Endothelial cell of umbilical vein (primary cell): Measurements from ENCODE around the gene CD8A. TPM values are rescaled to one million over a fixed set of nuclear protein-coding genes. Genes with fewer than 3 reads are reported as not detected.

ENCODE experiments used
- BruUV-seq: library from RNA; stranded (reverse); fragments of 400-500 nt; replicated peaks from 2 replicates; lab custom pipeline; 2021; lab: Mats Ljungman, UMichigan
- CTCF ChIA-PET: fragments of 300-600, 350-600 bp; sonication (Branson Sonifier 250); formaldehyde crosslinking; loops from one replicate; lab custom pipeline; 2021; ENCODE audit warnings: antibody characterized with exemption, inconsistent platforms; lab: Charles Lee
- POLR2A ChIA-PET: fragments of 300-600, 350-600 bp; sonication (Branson Sonifier 250); formaldehyde crosslinking; loops from one replicate; lab custom pipeline; 2021; ENCODE audit warnings: antibody characterized with exemption, inconsistent platforms; lab: Charles Lee
- DNase-seq: peaks from one replicate; pipeline ENCODE4 v3.0.0-alpha.2; 2011; ENCODE audit warnings: low read depth, low spot score
- FAIRE-seq: peaks from 2 replicates; lab custom pipeline; 2011; peaks lifted over from hg19 to GRCh38; lab: Jason Lieb, UNC
- H2AFZ ChIP-seq: 2 replicates; pipeline ENCODE4 v1.6.0; 2012; ENCODE audit warnings: low read depth, low read length, control low read depth, inconsistent platforms
- H3K27ac ChIP-seq: 2 replicates; pipeline ENCODE4 v1.5.1; 2011; ENCODE audit warnings: low read depth, mild to moderate bottlenecking, control low read depth, low read length, moderate library complexity; ENCODE audit not compliant: insufficient read depth
- H3K27me3 ChIP-seq, 2 experiments: 2 replicates each; pipeline versions ENCODE4 v1.6.0 to v1.6.1; 2011; ENCODE audit warnings: low read length in 2 of 2, mixed read lengths in 1 of 2; ENCODE audit not compliant: control insufficient read depth in 2 of 2, insufficient read depth in 2 of 2
- H3K36me3 ChIP-seq, 2 experiments: 2 replicates in 1 of 2; 3 replicates in 1 of 2; pipeline ENCODE4 v1.5.1; 2011; ENCODE audit warnings: low read length in 2 of 2, mild to moderate bottlenecking in 1 of 2, moderate library complexity in 1 of 2; ENCODE audit not compliant: control insufficient read depth in 2 of 2, insufficient read depth in 2 of 2; ENCODE audit errors: extremely low read depth in 1 of 2
- H3K4me1 ChIP-seq: 3 replicates; pipeline ENCODE4 v1.5.1; 2011; ENCODE audit warnings: mild to moderate bottlenecking, low read length; ENCODE audit not compliant: control insufficient read depth, insufficient read depth; ENCODE audit errors: extremely low read depth
- H3K4me2 ChIP-seq: 2 replicates; pipeline ENCODE4 v1.6.1; 2011; ENCODE audit warnings: low read length, control low read depth, mixed read lengths; ENCODE audit not compliant: insufficient read depth
- H3K4me3 ChIP-seq, 3 experiments: fragments of 200-600 bp in 1 of 3; sonication (generic), shearing (Covaris generic) in 1 of 3; replicated peaks in 1 of 3; 2 replicates each; pipeline ENCODE4 v1.5.1; 2011 to 2016; ENCODE audit warnings: control low read depth in 3 of 3, low read length in 3 of 3, mild to moderate bottlenecking in 2 of 3, inconsistent platforms in 1 of 3, low read depth in 1 of 3, moderate library complexity in 1 of 3; ENCODE audit not compliant: insufficient read depth in 1 of 3
- H3K79me2 ChIP-seq: 2 replicates; pipeline ENCODE4 v1.6.0; 2012; ENCODE audit warnings: low read length, inconsistent platforms; ENCODE audit not compliant: control insufficient read depth, insufficient read depth
- H3K9ac ChIP-seq: replicated peaks from 2 replicates; pipeline ENCODE3; 2011; ENCODE audit warnings: low read length, control low read depth; ENCODE audit not compliant: insufficient read depth; ENCODE audit errors: extremely low read depth
- H3K9me1 ChIP-seq: replicated peaks from 3 replicates; pipeline ENCODE4 v1.6.0; 2011; ENCODE audit warnings: mild to moderate bottlenecking, low read length; ENCODE audit not compliant: control insufficient read depth, insufficient read depth; ENCODE audit errors: extremely low read depth
- H3K9me3 ChIP-seq: replicated peaks from 2 replicates; pipeline ENCODE4 v1.5.1; 2012; ENCODE audit warnings: low read length, inconsistent platforms; ENCODE audit not compliant: control insufficient read depth, insufficient read depth
- H4K20me1 ChIP-seq: replicated peaks from 2 replicates; pipeline ENCODE3; 2011; ENCODE audit warnings: mild to moderate bottlenecking, low read length; ENCODE audit not compliant: control insufficient read depth, insufficient read depth; ENCODE audit errors: extremely low read depth
- CTCF ChIP-seq, 2 donors: IDR thresholded peaks; 1 replicate in 1 of 2; 2 replicates in 1 of 2; pipeline ENCODE4 v1.5.1; 2011; ENCODE audit warnings: low read length in 2 of 2, mild to moderate bottlenecking in 2 of 2, moderate library complexity in 2 of 2, control low read depth in 1 of 2, inconsistent platforms in 1 of 2, low read depth in 1 of 2; ENCODE audit not compliant: insufficient read depth in 1 of 2; ENCODE audit errors: extremely low read depth in 1 of 2
- EZH2 ChIP-seq: IDR thresholded peaks from 2 replicates; pipeline ENCODE4 v1.6.1; 2012; ENCODE audit warnings: borderline replicate concordance, low read depth, mild to moderate bottlenecking, moderate library complexity, low read length, inconsistent platforms; ENCODE audit not compliant: severe bottlenecking
- FOS ChIP-seq: IDR thresholded peaks from 2 replicates; pipeline ENCODE4 v1.6.1; 2011; ENCODE audit warnings: mild to moderate bottlenecking, low read length, moderate library complexity, borderline replicate concordance; ENCODE audit not compliant: insufficient read depth
- GATA2 ChIP-seq: IDR thresholded peaks from 2 replicates; pipeline ENCODE4 v1.7.0; 2011; ENCODE audit warnings: low read depth, mild to moderate bottlenecking, moderate library complexity, mixed read lengths, low read length; ENCODE audit not compliant: insufficient read length, insufficient read depth
- JUN ChIP-seq: IDR thresholded peaks from 2 replicates; pipeline ENCODE4 v1.6.1; 2011; ENCODE audit warnings: borderline replicate concordance, low read depth; ENCODE audit not compliant: insufficient read length, insufficient read depth
- MYC ChIP-seq: IDR thresholded peaks from one replicate; pipeline ENCODE4 v1.6.1; 2011; ENCODE audit warnings: mild to moderate bottlenecking, low read depth, low read length
- POLR2A ChIP-seq: IDR thresholded peaks from 2 replicates; pipeline ENCODE4 v1.6.1; 2012; ENCODE audit warnings: low read depth, mild to moderate bottlenecking, control low read depth, low read length
- POLR2AphosphoS5 ChIP-seq: IDR thresholded peaks from 2 replicates; pipeline ENCODE4 v1.6.1; 2012; ENCODE audit warnings: low read depth, mild to moderate bottlenecking, control low read depth, low read length, moderate library complexity; ENCODE audit not compliant: insufficient read depth
- dilution Hi-C: fragments of 300-500 bp; cut with MboI; formaldehyde crosslinking; loops from one replicate; pipeline ENCODE4 v1.15.0; 2019; ENCODE audit warnings: low sequenced_read_pairs; ENCODE audit not compliant: extremely low pct_ligation_motif_present
- intact Hi-C: fragments of 100-400 bp; cut with micrococcal nuclease; formaldehyde crosslinking; loops from one replicate; pipeline ENCODE4 v1.10.0; 2022
- polyA plus RNA-seq, 4 experiments: library from polyadenylated mRNA; depleted of rRNA in 3 of 4; stranded (reverse) in 3 of 4; unstranded in 1 of 4; fragments of >200 nt; gene quantifications; 2 replicates each; pipeline versions ENCODE4 v1.2.1 to v1.2.3, GENCODE V29; 2011 to 2012; ENCODE audit warnings: missing spikeins in 1 of 4
- total RNA-seq: library from RNA; stranded (reverse); gene quantifications from 2 replicates; pipeline ENCODE4 v1.2.3, GENCODE V29; 2021
- TF ChIP-seq, protein P1 (sequence below): IDR thresholded peaks from 2 replicates; pipeline ENCODE4 v1.6.1; 2011; ENCODE audit not compliant: insufficient read depth, insufficient read length

CD8A gene
- total and polyA plus RNA-seq, 2 donors (not counting 3 experiments of a cell fraction or from before 2014, with no cell fraction given), result not detected

DNA sequence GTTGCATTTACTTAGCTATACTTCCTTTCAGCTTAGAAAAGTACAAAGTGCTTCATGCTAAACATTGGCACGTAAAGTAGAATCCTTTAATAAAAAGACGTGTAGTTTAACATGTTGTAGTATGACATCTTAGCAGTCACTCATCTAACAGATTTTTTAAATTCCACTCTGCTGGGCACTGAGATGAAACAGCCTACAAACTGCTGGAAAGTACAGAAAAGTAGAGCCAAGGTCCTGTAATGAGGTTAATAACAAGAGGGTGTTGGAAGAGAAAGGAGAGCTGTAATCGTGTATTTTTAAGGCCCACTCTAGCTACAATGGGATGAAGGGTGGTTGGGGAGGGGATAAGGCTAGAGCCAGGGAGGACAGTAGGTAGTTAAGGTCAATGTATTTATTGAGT, 10.7 kb downstream of the CD8A start:
- H3K27ac ChIP-seq, result no peak overlapping the region
- no peaks in the 10 kb centered on the region for H3K4me1 ChIP-seq
- H3K4me2 ChIP-seq, result no peak overlapping the region
- H3K27me3 ChIP-seq, result peaks cover 5 to 6% of the 10 kb centered on the region in 2 experiments
- H4K20me1 ChIP-seq, result no peaks in the 10 kb centered on the region
- H3K9me1 ChIP-seq, result no peaks in the 10 kb centered on the region
- no peak for DNase-seq
- no peak overlapping the region for H2AFZ ChIP-seq
- H3K4me3 ChIP-seq, result no peak overlapping the region
- dilution Hi-C loops, result no loop called here
- H3K79me2 ChIP-seq, result no peaks in the 10 kb centered on the region
- CTCF ChIA-PET, result interaction anchor here (0.9 to 1.3 kb wide), 2 partner anchors 8 to 25 kb away, joined by 3 read pairs; no protein-coding TSS in a partner anchor
- intact Hi-C loops, result no loop called here
- no peak overlapping the region for H3K9ac ChIP-seq
- H3K9me3 ChIP-seq, result no peaks in the 10 kb centered on the region
- BruUV-seq, result no TSS peak
- POLR2A ChIA-PET, result no interaction called here
- TF ChIP-seq, protein P1, sequence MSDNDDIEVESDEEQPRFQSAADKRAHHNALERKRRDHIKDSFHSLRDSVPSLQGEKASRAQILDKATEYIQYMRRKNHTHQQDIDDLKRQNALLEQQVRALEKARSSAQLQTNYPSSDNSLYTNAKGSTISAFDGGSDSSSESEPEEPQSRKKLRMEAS, result no peak
- no peak for TF ChIP-seq FOS
- TF ChIP-seq EZH2, result no peak
- TF ChIP-seq CTCF (IDR thresholded peaks at IDR 0.05; ENCODE audit: extremely low read depth in 1 of 2, insufficient read depth in 1 of 2, low read depth in 1 of 2, low read length in 2 of 2), result no peak
- no peak for TF ChIP-seq GATA2
- peaks cover 0 to 2% of the 10 kb centered on the region in 2 experiments for H3K36me3 ChIP-seq
- FAIRE-seq, result no peak

GRCh38 chr2:86778957-86779356, 11.8 kb downstream of the CD8A start:
- intact Hi-C loops (no loop called here), dilution Hi-C loops (no loop called here)
- Histone ChIP-seq H3K9ac (no peak overlapping the region), H4K20me1 (no peaks in the 10 kb centered on the region), H3K4me2 (no peak overlapping the region), H3K9me3 (no peaks in the 10 kb centered on the region), H3K79me2 (no peaks in the 10 kb centered on the region), H2AFZ (no peak overlapping the region), H3K9me1 (no peaks in the 10 kb centered on the region), H3K27me3 (peaks cover 2 to 4% of the 10 kb centered on the region in 2 experiments), H3K4me1 (no peaks in the 10 kb centered on the region), H3K4me3 (no peak overlapping the region), H3K36me3 (peaks cover 0 to 6% of the 10 kb centered on the region in 2 experiments), H3K27ac (no peak overlapping the region)
- ChIA-PET CTCF (no interaction called here), POLR2A (no interaction called here)
- no peak for FAIRE-seq
- no peak for DNase-seq
- TF ChIP-seq, protein P1, result no peak
- no peak for TF ChIP-seq EZH2
- no peak for TF ChIP-seq GATA2
- no peak for TF ChIP-seq MYC
- TF ChIP-seq JUN, result no peak
- TF ChIP-seq POLR2A, result no peak
- TF ChIP-seq FOS, result no peak
- no peak for TF ChIP-seq POLR2AphosphoS5
- TF ChIP-seq CTCF (IDR thresholded peaks at IDR 0.05; ENCODE audit: extremely low read depth in 1 of 2, insufficient read depth in 1 of 2, low read depth in 1 of 2, low read length in 2 of 2), result no peak
- no TSS peak for BruUV-seq
